HEK293 (cell line): Measurements from ENCODE around the gene MYOM3.

Source experiments
- CTCF ChIA-PET: fragments of 350-600 bp; formaldehyde crosslinking; extraction: SDS; loops from one replicate; lab custom pipeline; 2021; ENCODE audit warnings: antibody characterized with exemption; lab: Yijun Ruan, JAX
- POLR2A ChIA-PET: fragments of 300-600 bp; formaldehyde crosslinking; extraction: SDS; loops from one replicate; lab custom pipeline; 2020; ENCODE audit warnings: antibody characterized with exemption, inconsistent platforms; lab: Yijun Ruan, JAX
- H3K27ac ChIP-seq: fragments of 200-500 bp; sonication (Bioruptor generic); 2 replicates; pipeline ENCODE4 v1.5.1; 2014; ENCODE audit warnings: low read depth, low read length, control low read depth, inconsistent platforms; ENCODE audit errors: extremely low read depth
- H3K36me3 ChIP-seq, 2 experiments: fragments of 200-500 bp in 1 of 2; sonication (Bioruptor generic) in 1 of 2; 1 replicate in 1 of 2; 2 replicates in 1 of 2; pipeline ENCODE4 v1.5.1; 2014 to 2017; ENCODE audit warnings: inconsistent platforms in 2 of 2, low read length in 2 of 2; ENCODE audit not compliant: control insufficient read depth in 2 of 2, insufficient read depth in 1 of 2
- H3K4me1 ChIP-seq: fragments of 200-500 bp; sonication (Bioruptor generic); 2 replicates; pipeline ENCODE4 v1.5.1; 2014; ENCODE audit warnings: mild to moderate bottlenecking, low read length, inconsistent platforms; ENCODE audit not compliant: control insufficient read depth, insufficient read depth
- H3K4me3 ChIP-seq: 2 replicates; pipeline ENCODE4 v1.5.1; 2011; ENCODE audit warnings: low read depth, mild to moderate bottlenecking, control low read depth, low read length, moderate library complexity
- H3K9me3 ChIP-seq: fragments of 200-500 bp; sonication (Bioruptor generic); 2 replicates; pipeline ENCODE4 v1.5.1; 2014; ENCODE audit warnings: low read depth, low read length, inconsistent platforms; ENCODE audit not compliant: control insufficient read depth, insufficient read depth
- HIC1 ChIP-seq: fragments of 450-650 bp; formaldehyde crosslinking; IDR thresholded peaks from 2 replicates; pipeline ENCODE4 v1.5.1; 2016; ENCODE audit warnings: missing biosample characterization, missing genetic modification characterization
- INSM2 ChIP-seq: fragments of 450-650 bp; formaldehyde crosslinking; IDR thresholded peaks from 2 replicates; pipeline ENCODE4 v1.5.1; 2016; ENCODE audit warnings: missing biosample characterization, missing genetic modification characterization
- PBX3 ChIP-seq: sonication (generic); formaldehyde crosslinking; IDR thresholded peaks from 2 replicates; pipeline ENCODE4 v1.8.1; 2022; ENCODE audit warnings: mild to moderate bottlenecking, moderate library complexity, missing genetic modification reagents
- REST ChIP-seq: fragments of 450-650 bp; formaldehyde crosslinking; IDR thresholded peaks from 2 replicates; pipeline ENCODE4 v1.5.1; 2016; ENCODE audit warnings: missing biosample characterization, missing genetic modification characterization
- WT1 ChIP-seq: fragments of 450-650 bp; formaldehyde crosslinking; IDR thresholded peaks from 2 replicates; pipeline ENCODE4 v1.5.1; 2016; ENCODE audit warnings: missing biosample characterization, missing genetic modification characterization
- ZBTB48 ChIP-seq: fragments of 450-650 bp; formaldehyde crosslinking; IDR thresholded peaks from 2 replicates; pipeline ENCODE4 v1.5.1; 2016; ENCODE audit warnings: missing biosample characterization, missing genetic modification characterization
- ZNF518A ChIP-seq: fragments of 450-650 bp; formaldehyde crosslinking; conservative IDR thresholded peaks from 2 replicates; pipeline ENCODE4 v1.5.1; 2016; ENCODE audit warnings: low read depth, missing biosample characterization, missing genetic modification characterization
- ZNF529 ChIP-seq: fragments of 450-650 bp; formaldehyde crosslinking; IDR thresholded peaks from 2 replicates; pipeline ENCODE4 v1.5.1; 2017; ENCODE audit warnings: missing genetic modification characterization, missing biosample characterization; ENCODE audit not compliant: insufficient replicate concordance
- ZNF548 ChIP-seq: fragments of 450-650 bp; formaldehyde crosslinking; IDR thresholded peaks from 2 replicates; pipeline ENCODE4 v1.5.1; 2016; ENCODE audit warnings: missing biosample characterization, missing genetic modification characterization
- ZSCAN4 ChIP-seq: fragments of 450-650 bp; formaldehyde crosslinking; IDR thresholded peaks from 2 replicates; pipeline ENCODE4 v1.5.1; 2017; ENCODE audit warnings: missing biosample characterization, missing genetic modification characterization

MYOM3 gene

GRCh38 chr1:24058671-24059455 is 53.1 kb downstream of the MYOM3 start:
- POLR2A ChIA-PET: no interaction called here
- H3K9me3 ChIP-seq: no peaks in the 10 kb centered on the region
- no peaks in the 10 kb centered on the region for H3K4me1 ChIP-seq
- no peak overlapping the region for H3K4me3 ChIP-seq
- no peak overlapping the region for H3K27ac ChIP-seq
- TF ChIP-seq ZNF518A (tag by site-specific recombination): no peak
- no peak for TF ChIP-seq HIC1 (tag by site-specific recombination)
- no peak for TF ChIP-seq REST (tag by site-specific recombination)
- TF ChIP-seq ZNF529 (tag by site-specific recombination): no peak
- no peak for TF ChIP-seq PBX3 (CRISPR knock-in tag)
- TF ChIP-seq ZNF548 (tag by site-specific recombination): no peak
- no peak for TF ChIP-seq ZSCAN4 (tag by site-specific recombination)
- no peak for TF ChIP-seq WT1 (tag by site-specific recombination)
- no peak for TF ChIP-seq ZBTB48
- CTCF ChIA-PET: interaction anchor here (0.7 to 1.0 kb wide), 2 partner anchors 12 to 13 kb away, joined by 3 to 4 read pairs; no protein-coding TSS in a partner anchor
- no peaks in the 10 kb centered on the region for H3K36me3 ChIP-seq

- Histone ChIP-seq H3K9me3 (no peaks in the 10 kb centered on the region), H3K4me1 (no peaks in the 10 kb centered on the region), H3K4me3 (no peak overlapping the region), H3K27ac (no peak overlapping the region), H3K36me3 (no peaks in the 10 kb centered on the region)
- CTCF ChIA-PET: no interaction called here
- TF ChIP-seq INSM2: no peak
- POLR2A ChIA-PET: no interaction called here
Measured at GRCh38 chr1:24057171-24057570, 54.8 kb downstream of the MYOM3 start.
